Measurements from ENCODE around the gene KAZN. TPM values are rescaled to one million over a fixed set of nuclear protein-coding genes. Genes with fewer than 3 reads are reported as not detected.

Gene KAZN
- total and polyA plus RNA-seq, 2 donors (not counting 1 experiment from before 2014, with no cell fraction given): 3.4 to 5.0 TPM

DNA sequence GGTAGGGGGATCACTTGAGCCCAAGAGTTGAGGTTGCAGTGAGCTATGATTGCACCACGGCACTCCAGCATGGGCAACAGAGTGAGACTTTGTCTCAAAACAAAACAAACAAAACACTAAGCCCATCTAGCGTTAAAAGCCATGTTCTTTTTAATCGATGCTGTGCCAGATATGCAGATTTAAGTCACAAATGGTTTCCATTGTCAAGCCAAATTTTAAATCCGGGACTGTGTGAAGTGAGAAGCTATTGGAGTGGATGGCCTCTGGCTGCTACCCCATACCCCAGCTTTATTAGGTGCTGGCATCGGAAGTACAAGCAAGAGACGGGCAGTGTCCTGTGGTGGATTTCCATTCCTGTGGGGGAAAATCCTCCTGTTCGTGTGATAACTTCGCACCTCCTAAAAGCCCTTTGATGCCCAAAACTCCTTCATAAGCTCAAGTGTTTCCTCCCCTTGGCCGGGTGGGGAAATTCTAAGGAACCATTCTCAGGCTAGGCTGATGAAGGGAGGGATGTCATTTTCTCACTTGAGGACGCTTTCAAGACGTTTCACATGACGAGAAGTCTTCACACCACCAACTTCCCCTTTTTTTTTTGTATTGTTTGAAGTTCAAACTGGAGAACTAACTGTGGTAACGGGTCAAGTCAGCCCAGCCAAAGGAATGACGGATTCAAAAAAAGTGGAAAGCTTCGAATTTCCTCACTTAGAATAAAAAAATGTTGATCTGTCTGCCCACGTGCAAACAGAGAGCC lies 140.8 kb downstream of the KAZN start:
- Histone ChIP-seq H3K27ac (ENCODE audit: insufficient read depth, low read length) (no peak overlapping the region), H3K4me1 (ENCODE audit: control insufficient read depth, extremely low read depth, insufficient read depth, low read length) (peaks cover 8% of the 10 kb centered on the region), H3K9ac (ENCODE audit: insufficient read depth, low read length) (no peak overlapping the region), H3K9me3 (ENCODE audit: control insufficient read depth, insufficient read depth, low read depth, low read length) (no peaks in the 10 kb centered on the region), H3K79me2 (ENCODE audit: control insufficient read depth, insufficient read depth, low read length) (no peaks in the 10 kb centered on the region), H3K27me3 (ENCODE audit: control insufficient read depth, insufficient read depth, low read length) (no peaks in the 10 kb centered on the region), H2AFZ (ENCODE audit: low read length) (no peak overlapping the region), H3K36me3 (ENCODE audit: control insufficient read depth, insufficient read depth, low read length) (no peaks in the 10 kb centered on the region), H4K20me1 (ENCODE audit: control insufficient read depth, extremely low read depth, insufficient read depth, low read length) (no peaks in the 10 kb centered on the region), H3K4me3 (replicated peaks in 1 of 4; ENCODE audit: control extremely low read depth in 1 of 4, insufficient read depth in 1 of 4, low read depth in 3 of 4, low read length in 4 of 4) (no peak overlapping the region), H3K4me2 (ENCODE audit: extremely low read depth, insufficient read depth, low read length) (no peak overlapping the region)
- TF ChIP-seq EZH2 (IDR thresholded peaks at IDR 0.05; ENCODE audit: low read length, missing control alignments): no peak
- TF ChIP-seq, protein P1, sequence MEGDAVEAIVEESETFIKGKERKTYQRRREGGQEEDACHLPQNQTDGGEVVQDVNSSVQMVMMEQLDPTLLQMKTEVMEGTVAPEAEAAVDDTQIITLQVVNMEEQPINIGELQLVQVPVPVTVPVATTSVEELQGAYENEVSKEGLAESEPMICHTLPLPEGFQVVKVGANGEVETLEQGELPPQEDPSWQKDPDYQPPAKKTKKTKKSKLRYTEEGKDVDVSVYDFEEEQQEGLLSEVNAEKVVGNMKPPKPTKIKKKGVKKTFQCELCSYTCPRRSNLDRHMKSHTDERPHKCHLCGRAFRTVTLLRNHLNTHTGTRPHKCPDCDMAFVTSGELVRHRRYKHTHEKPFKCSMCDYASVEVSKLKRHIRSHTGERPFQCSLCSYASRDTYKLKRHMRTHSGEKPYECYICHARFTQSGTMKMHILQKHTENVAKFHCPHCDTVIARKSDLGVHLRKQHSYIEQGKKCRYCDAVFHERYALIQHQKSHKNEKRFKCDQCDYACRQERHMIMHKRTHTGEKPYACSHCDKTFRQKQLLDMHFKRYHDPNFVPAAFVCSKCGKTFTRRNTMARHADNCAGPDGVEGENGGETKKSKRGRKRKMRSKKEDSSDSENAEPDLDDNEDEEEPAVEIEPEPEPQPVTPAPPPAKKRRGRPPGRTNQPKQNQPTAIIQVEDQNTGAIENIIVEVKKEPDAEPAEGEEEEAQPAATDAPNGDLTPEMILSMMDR (conservative IDR thresholded peaks at IDR 0.05 in 1 of 2, IDR thresholded peaks at IDR 0.05 in 1 of 2; ENCODE audit: low read depth in 1 of 2, low read length in 2 of 2): no peak
- no peak for DNase-seq (ENCODE audit: low read depth in 2 of 2)

DNA sequence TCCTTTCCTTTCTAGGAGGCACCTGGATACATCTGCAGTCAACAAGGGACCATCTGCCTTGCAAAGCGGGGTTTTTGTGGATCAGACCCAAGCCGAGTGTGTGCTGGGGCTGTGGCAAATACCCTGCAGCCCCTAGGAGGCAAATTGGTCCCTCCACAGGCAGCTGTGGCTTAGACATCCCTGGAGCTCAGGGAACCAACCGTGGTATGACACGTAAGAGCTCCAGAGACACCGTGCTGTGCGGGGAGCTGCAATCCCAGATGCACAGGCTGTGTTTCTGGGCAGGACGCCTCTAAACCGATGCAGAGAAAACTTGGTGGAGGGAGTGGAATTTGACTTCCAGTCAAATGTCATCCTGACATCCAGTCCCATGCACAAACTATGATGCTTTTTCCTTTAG lies 141.5 kb downstream of the KAZN start:
- TF ChIP-seq EZH2 (IDR thresholded peaks at IDR 0.05; ENCODE audit: low read length, missing control alignments): no peak
- TF ChIP-seq, protein P1 (conservative IDR thresholded peaks at IDR 0.05 in 1 of 2, IDR thresholded peaks at IDR 0.05 in 1 of 2; ENCODE audit: low read depth in 1 of 2, low read length in 2 of 2): no peak
- Histone ChIP-seq H3K79me2 (ENCODE audit: control insufficient read depth, insufficient read depth, low read length) (no peaks in the 10 kb centered on the region), H3K4me2 (ENCODE audit: extremely low read depth, insufficient read depth, low read length) (no peak overlapping the region), H3K27me3 (ENCODE audit: control insufficient read depth, insufficient read depth, low read length) (no peaks in the 10 kb centered on the region), H3K4me3 (replicated peaks in 1 of 4; ENCODE audit: control extremely low read depth in 1 of 4, insufficient read depth in 1 of 4, low read depth in 3 of 4, low read length in 4 of 4) (no peak overlapping the region), H3K27ac (ENCODE audit: insufficient read depth, low read length) (no peak overlapping the region), H3K36me3 (ENCODE audit: control insufficient read depth, insufficient read depth, low read length) (no peaks in the 10 kb centered on the region), H4K20me1 (ENCODE audit: control insufficient read depth, extremely low read depth, insufficient read depth, low read length) (no peaks in the 10 kb centered on the region), H3K4me1 (ENCODE audit: control insufficient read depth, extremely low read depth, insufficient read depth, low read length) (peaks cover 8% of the 10 kb centered on the region), H2AFZ (ENCODE audit: low read length) (no peak overlapping the region), H3K9me3 (ENCODE audit: control insufficient read depth, insufficient read depth, low read depth, low read length) (no peaks in the 10 kb centered on the region), H3K9ac (ENCODE audit: insufficient read depth, low read length) (no peak overlapping the region)
- no peak for DNase-seq (ENCODE audit: low read depth in 2 of 2)

DNA sequence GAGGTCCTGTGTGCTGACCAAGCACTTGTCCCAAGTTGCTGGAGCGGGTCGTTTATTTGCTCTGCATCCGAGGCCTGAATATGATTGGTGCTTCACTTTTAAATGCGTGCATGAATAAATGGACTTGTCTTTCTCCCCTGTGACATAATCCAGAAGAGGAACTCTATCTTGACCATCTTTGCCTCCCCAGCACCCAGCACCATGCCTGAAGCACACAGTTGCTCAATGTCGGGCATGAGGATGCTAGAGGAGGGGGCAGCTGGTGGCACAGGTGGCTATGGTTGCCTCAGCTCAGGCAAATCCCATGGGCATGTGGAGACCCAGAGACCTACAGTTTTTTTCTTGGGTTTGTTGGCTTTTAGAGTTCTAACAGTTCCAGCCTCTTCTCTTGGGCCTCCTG lies 142.6 kb downstream of the KAZN start:
- Histone ChIP-seq H3K36me3 (ENCODE audit: control insufficient read depth, insufficient read depth, low read length) (no peaks in the 10 kb centered on the region), H3K27me3 (ENCODE audit: control insufficient read depth, insufficient read depth, low read length) (no peaks in the 10 kb centered on the region), H3K9ac (ENCODE audit: insufficient read depth, low read length) (no peak overlapping the region), H3K9me3 (ENCODE audit: control insufficient read depth, insufficient read depth, low read depth, low read length) (no peaks in the 10 kb centered on the region), H3K4me2 (ENCODE audit: extremely low read depth, insufficient read depth, low read length) (no peak overlapping the region), H3K79me2 (ENCODE audit: control insufficient read depth, insufficient read depth, low read length) (no peaks in the 10 kb centered on the region), H3K4me3 (replicated peaks in 1 of 4; ENCODE audit: control extremely low read depth in 1 of 4, insufficient read depth in 1 of 4, low read depth in 3 of 4, low read length in 4 of 4) (no peak overlapping the region), H4K20me1 (ENCODE audit: control insufficient read depth, extremely low read depth, insufficient read depth, low read length) (no peaks in the 10 kb centered on the region), H3K4me1 (ENCODE audit: control insufficient read depth, extremely low read depth, insufficient read depth, low read length) (peaks cover 11% of the 10 kb centered on the region), H3K27ac (ENCODE audit: insufficient read depth, low read length) (no peak overlapping the region), H2AFZ (ENCODE audit: low read length) (no peak overlapping the region)
- no peak for DNase-seq (ENCODE audit: low read depth in 2 of 2)
- TF ChIP-seq, protein P1 (conservative IDR thresholded peaks at IDR 0.05 in 1 of 2, IDR thresholded peaks at IDR 0.05 in 1 of 2; ENCODE audit: low read depth in 1 of 2, low read length in 2 of 2): no peak
- no peak for TF ChIP-seq EZH2 (IDR thresholded peaks at IDR 0.05; ENCODE audit: low read length, missing control alignments)

All from fibroblast of lung (primary cell).